SU-DHL-6 (cell line): ENCODE data around the gene NTRK2.

Experiments used
- EZH2phosphoT487 ChIP-seq: fragments of 200-600 bp; sonication (generic), shearing (Covaris generic); conservative IDR thresholded peaks from 2 replicates; pipeline ENCODE4 v1.6.1; 2018; ENCODE audit warnings: mild to moderate bottlenecking, antibody characterized with exemption, low read length, moderate library complexity, mixed read lengths
- TF ChIP-seq, protein P1 (sequence below): fragments of 200-600 bp; sonication (generic); IDR thresholded peaks from one replicate; pipeline ENCODE4 v1.5.1; 2017; ENCODE audit warnings: antibody characterized with exemption, mild to moderate bottlenecking, low read length, moderate library complexity; ENCODE audit not compliant: insufficient read depth, poor library complexity, severe bottlenecking

DNA sequence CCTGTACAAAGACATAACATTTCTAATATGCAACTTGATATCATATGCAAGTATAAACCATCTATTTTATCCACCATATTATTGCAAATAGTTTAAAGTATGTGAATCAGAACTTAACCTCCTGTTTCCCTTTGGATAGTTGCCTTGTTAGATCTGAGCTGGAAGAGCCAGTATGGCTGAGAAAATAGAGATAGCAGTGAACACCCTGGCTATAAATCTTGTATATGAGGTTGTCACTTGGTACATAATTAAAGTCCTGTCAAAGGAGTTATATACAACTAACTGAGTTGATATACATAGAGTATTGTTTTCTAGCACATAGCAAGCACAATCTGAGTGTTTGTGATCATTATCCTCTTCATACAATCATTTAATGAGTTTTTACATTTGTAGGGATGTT, 272.3 kb downstream of the NTRK2 start:
- TF ChIP-seq, protein P1, sequence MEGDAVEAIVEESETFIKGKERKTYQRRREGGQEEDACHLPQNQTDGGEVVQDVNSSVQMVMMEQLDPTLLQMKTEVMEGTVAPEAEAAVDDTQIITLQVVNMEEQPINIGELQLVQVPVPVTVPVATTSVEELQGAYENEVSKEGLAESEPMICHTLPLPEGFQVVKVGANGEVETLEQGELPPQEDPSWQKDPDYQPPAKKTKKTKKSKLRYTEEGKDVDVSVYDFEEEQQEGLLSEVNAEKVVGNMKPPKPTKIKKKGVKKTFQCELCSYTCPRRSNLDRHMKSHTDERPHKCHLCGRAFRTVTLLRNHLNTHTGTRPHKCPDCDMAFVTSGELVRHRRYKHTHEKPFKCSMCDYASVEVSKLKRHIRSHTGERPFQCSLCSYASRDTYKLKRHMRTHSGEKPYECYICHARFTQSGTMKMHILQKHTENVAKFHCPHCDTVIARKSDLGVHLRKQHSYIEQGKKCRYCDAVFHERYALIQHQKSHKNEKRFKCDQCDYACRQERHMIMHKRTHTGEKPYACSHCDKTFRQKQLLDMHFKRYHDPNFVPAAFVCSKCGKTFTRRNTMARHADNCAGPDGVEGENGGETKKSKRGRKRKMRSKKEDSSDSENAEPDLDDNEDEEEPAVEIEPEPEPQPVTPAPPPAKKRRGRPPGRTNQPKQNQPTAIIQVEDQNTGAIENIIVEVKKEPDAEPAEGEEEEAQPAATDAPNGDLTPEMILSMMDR: no peak
- no peak for TF ChIP-seq EZH2phosphoT487
